GM13976 (cell line): ENCODE results near the gene PACSIN2.

ENCODE experiments used
- DNase-seq: peaks from one replicate; pipeline ENCODE4 v3.0.0; 2012; ENCODE audit warnings: low spot score
- CTCF ChIP-seq: IDR thresholded peaks from 2 replicates; pipeline ENCODE4 v1.5.1; 2012; ENCODE audit warnings: borderline replicate concordance, mild to moderate bottlenecking; ENCODE audit not compliant: insufficient read depth; ENCODE audit errors: extremely low read depth, missing control alignments, control extremely low read depth
- in situ Hi-C: fragments of 300-500 bp; cut with MboI; formaldehyde crosslinking; loops from one replicate; pipeline ENCODE4 v1.12.0; 2022; ENCODE audit warnings: low sequenced_read_pairs, mixed read lengths, inconsistent platforms; ENCODE audit not compliant: unreplicated experiment

PACSIN2 gene

DNA sequence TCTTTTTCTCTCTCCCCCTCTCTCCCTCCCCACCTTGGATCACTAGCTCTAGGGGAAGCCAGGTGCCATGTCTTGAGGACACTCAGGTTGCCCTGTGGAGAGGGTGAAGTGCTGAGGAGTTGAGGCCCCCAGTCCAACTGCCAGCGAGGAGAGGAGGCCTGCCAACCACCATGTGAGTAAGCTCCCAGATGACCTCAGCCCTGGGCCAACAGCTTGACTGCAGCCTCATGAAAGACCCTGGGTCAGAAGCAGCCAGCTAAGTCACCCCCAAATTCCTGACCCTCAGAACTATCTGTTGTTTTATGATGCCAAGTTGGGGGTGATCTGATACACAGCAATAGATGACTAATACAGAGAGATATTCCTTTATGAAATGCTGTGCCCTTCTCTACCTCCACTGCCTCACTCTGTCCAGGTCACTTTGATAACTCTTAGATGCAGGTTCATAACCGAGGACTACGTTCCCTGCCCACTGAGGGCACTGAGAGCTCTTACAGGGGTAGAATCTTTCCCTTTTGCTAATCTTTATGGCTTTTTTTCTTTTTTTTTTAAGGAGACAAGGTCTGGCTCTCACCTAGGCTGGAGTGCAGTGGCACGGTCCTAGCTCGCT is 165.9 kb downstream of the PACSIN2 start:
- no peak for TF ChIP-seq CTCF
- no peak for DNase-seq
- in situ Hi-C loops, result no loop called here

GRCh38 chr22:42847110-42847509 is 167.8 kb downstream of the PACSIN2 start:
- in situ Hi-C loops, result no loop called here
- TF ChIP-seq CTCF, result no peak
- no peak for DNase-seq

- no peak for DNase-seq
- in situ Hi-C loops, result no loop called here
- no peak for TF ChIP-seq CTCF
Observed at GRCh38 chr22:42844756-42845155, 170.2 kb downstream of the PACSIN2 start.

DNA sequence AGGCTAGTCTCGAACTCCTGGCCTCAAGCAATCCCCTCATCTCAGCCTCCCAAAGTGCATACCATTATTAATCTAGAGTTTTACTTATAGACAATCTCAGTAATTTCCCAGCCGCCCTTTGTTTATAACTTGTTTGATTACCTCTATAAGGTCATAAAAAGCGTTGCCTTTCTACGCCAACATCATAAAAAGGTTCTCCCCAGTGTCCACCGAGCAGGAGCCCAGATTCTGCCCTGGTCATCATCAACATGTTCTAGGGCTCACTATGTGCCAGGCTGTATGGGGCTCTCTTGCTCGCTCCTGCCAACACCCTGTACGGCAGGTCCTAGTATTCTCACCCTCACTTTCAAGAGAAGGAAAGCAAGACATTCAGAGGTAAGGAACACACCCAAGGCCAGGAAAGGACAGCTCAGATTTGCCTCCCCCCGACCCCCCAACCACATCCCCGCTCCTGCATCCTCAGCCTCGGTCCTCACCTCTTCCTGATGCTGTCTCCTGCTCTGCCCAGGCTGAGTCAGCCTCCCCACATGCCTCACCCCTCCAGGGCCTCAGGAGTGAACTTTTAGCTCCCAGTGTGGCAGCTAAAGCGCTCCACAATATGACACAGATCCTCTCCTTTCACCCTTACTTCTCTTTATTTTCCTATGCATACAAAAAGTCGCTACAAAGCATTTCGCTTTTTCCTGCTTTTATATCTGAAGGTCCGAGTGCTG is 172.1 kb downstream of the PACSIN2 start:
- no peak for TF ChIP-seq CTCF
- in situ Hi-C loops, result no loop called here
- no peak for DNase-seq

GRCh38 chr22:42841444-42841843 is 173.5 kb downstream of the PACSIN2 start:
- in situ Hi-C loops, result no loop called here
- DNase-seq, result no peak
- TF ChIP-seq CTCF, result no peak

DNA sequence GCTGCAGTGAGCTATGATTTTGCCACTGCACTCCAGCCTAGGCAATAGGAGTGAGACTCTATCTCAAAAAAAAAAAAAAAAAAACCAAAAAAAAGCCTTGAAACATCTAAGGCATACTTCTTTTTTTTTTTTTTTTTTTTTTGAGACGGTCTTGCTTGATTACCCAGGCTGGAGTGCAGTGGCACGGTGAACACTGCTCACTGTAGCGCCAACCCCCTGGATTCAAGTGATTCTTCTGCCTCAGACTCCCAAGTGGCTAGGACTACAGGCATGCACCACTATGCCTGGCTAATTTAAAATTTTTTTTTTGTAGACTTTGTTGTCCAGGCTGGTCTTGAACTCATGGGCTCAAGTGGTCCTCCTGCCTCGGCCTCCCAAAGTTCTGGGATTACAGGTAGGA is 177.4 kb downstream of the PACSIN2 start:
- in situ Hi-C loops, result no loop called here
- DNase-seq, result no peak
- no peak for TF ChIP-seq CTCF
